SU-DHL-6 (cell line): ENCODE results near the gene MX2.

Source experiments
- CTCF ChIP-seq: fragments of 200-600 bp; sonication (generic); IDR thresholded peaks from one replicate; pipeline ENCODE4 v1.5.1; 2017; ENCODE audit warnings: antibody characterized with exemption, mild to moderate bottlenecking, low read length, moderate library complexity; ENCODE audit not compliant: insufficient read depth, poor library complexity, severe bottlenecking
- EZH2phosphoT487 ChIP-seq: fragments of 200-600 bp; sonication (generic), shearing (Covaris generic); conservative IDR thresholded peaks from 2 replicates; pipeline ENCODE4 v1.6.1; 2018; ENCODE audit warnings: mild to moderate bottlenecking, antibody characterized with exemption, low read length, moderate library complexity, mixed read lengths

DNA sequence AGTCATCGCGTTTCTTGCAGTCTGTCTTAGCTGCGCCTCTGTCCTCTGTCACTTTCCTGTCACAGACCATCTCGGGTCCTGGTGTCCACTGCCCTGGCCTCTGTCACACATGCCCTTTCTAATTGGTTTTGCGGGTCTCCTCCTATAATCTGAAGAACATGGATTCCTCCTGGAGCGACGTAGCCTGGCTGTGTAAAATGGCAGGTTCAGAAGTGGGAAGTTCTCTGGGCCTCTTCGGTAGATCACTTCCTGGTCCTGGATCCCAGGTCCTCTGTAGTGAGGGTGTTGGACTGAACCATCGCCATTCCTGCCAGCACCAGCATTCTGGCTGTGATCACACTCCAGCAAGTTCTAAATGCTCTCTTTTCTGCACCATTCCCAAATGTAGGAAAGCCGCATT, 44.4 kb upstream of the MX2 start:
- TF ChIP-seq CTCF: no peak
- TF ChIP-seq EZH2phosphoT487: no peak
